ENCODE measurements around the gene USP6.
"Not testable (repeated sequence)": the region's sequence is repeated elsewhere in the genome, so short reads cannot be mapped to it uniquely, and the experiment has no call there.

Gene USP6

DNA sequence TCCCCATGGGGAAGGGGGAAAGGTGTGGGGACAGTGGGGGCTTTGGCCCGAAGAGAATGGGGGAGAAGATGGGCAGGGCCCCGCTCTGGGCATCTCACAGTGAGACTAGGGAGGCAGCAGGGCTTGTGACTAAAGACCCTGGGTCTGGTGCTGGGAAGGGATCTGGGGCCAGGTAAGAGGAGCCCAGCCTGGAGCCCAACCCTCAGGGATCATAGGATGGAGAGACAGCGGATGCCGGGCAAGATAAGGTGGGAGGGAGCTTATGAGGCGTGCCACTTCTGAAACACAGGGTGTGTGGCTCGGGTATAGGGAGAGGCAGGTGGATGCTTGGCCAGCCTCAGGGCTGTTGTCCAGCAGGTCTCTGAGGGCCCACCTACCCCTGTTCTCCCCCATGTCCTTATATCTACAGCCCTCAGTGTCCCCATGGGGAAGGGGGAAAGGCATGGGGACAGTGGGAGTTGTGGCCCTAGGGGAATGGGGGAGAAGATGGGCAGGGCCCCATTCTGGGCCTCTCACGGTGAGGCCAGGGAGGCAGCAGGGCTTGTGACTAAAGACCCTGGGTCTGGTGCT lies 15.4 kb downstream of the USP6 start:
- no peak for DNase-seq (ENCODE audit: low read depth)
- no peak overlapping the region for H3K4me3 ChIP-seq (ENCODE audit: low read length)
- TF ChIP-seq, protein P1, sequence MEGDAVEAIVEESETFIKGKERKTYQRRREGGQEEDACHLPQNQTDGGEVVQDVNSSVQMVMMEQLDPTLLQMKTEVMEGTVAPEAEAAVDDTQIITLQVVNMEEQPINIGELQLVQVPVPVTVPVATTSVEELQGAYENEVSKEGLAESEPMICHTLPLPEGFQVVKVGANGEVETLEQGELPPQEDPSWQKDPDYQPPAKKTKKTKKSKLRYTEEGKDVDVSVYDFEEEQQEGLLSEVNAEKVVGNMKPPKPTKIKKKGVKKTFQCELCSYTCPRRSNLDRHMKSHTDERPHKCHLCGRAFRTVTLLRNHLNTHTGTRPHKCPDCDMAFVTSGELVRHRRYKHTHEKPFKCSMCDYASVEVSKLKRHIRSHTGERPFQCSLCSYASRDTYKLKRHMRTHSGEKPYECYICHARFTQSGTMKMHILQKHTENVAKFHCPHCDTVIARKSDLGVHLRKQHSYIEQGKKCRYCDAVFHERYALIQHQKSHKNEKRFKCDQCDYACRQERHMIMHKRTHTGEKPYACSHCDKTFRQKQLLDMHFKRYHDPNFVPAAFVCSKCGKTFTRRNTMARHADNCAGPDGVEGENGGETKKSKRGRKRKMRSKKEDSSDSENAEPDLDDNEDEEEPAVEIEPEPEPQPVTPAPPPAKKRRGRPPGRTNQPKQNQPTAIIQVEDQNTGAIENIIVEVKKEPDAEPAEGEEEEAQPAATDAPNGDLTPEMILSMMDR (IDR thresholded peaks at IDR 0.05; ENCODE audit: insufficient read depth, low read depth, low read length, missing control alignments), result no peak

DNA sequence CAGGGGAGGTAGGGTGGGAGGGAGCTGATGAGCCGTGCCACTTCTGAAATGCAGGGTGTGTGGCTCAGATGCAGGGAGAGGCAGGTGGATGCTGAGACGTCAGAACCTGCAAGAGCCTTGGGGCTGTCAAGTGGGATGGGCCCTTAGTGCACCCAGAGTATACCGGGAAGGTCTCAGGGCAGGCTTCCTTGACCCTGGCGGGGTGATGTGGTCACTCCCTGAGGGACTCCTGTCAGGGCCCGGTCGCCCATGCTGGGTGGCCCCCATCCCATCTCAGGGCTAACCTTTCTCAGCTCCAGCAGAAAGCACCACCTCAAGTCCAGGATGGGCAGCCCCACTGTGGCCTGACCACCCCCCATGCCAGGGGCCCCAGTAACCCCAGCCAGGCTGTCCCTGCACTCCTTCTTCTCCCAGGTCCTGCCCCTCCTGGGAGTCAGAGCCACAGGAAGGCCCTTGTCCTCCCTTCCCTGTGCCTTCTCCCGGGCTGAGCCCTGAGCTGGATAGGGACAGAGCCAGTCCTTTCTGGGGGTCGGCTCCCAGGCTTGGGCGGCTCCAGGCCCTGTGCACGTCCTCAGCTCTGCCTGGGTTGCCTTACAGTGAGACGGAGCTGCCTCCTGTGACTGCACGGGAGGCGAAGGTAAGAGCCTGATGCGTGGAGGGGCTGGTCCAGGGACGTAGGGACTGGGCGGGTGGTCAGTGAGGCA lies 16.1 kb downstream of the USP6 start:
- not testable (repeated sequence) for DNase-seq (ENCODE audit: low read depth); H3K4me3 ChIP-seq (ENCODE audit: low read length)

GRCh38 chr17:5132503-5133225 lies 16.8 kb downstream of the USP6 start:
- not testable (repeated sequence) for DNase-seq (ENCODE audit: low read depth); H3K4me3 ChIP-seq (ENCODE audit: low read length)

DNA sequence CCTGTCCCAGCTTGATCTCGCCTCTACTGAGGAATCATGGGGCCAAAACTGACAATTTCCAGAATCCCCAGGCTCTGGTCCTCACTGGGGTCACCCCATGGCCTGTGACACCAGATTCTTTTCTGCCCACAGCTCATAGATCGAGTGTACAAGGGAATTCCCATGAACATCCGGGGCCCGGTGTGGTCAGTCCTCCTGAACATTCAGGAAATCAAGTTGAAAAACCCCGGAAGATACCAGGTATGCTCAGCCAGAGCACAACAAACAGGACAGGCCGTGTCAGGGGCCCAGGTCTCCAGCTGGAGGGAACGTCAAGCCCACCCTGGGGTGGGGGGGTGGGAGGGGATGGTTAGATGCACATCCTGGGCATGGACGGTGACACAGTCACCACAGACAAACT lies 17.5 kb downstream of the USP6 start:
- TF ChIP-seq, protein P1 (IDR thresholded peaks at IDR 0.05; ENCODE audit: insufficient read depth, low read depth, low read length, missing control alignments), result no peak
- no peak overlapping the region for H3K4me3 ChIP-seq (ENCODE audit: low read length)
- no peak for DNase-seq (ENCODE audit: low read depth)

- H3K4me3 ChIP-seq (ENCODE audit: low read length); DNase-seq (ENCODE audit: low read depth): not testable (repeated sequence)
Observed at GRCh38 chr17:5133961-5134360, 18.1 kb downstream of the USP6 start.

GRCh38 chr17:5134571-5134970 lies 18.7 kb downstream of the USP6 start:
- DNase-seq (ENCODE audit: low read depth), result not testable (repeated sequence)

DNA sequence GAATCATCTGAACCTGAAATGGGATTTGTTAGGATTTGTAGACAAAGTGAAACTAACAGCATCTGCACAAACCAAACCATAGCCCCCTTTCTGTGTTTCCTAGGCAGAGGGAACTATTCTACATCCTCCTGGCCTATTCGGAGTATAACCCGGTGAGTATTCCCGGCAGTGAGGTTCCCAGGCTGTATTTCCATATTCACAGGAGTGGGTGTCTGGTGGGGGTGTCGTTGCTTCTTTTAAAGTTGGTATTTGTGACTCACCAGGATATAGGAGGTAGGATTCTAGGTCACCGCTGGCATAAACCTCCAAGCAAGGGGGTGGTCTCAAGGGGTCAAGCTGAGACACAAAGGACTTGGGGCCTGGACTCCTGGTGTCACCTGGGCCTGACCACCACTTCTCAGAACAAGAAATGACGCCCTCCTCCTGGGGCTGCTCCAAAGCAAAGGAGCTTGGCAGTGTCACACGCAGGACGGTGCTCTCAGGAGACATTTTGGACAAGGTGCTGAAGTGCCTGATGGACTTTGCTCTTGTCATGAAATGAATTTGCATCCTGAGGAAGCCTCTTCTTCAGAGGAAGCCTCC lies 19.4 kb downstream of the USP6 start:
- DNase-seq (ENCODE audit: low read depth); H3K4me3 ChIP-seq (ENCODE audit: low read length): not testable (repeated sequence)

More at GRCh38 chr17:5134571-5134970, 18.7 kb downstream of the USP6 start:
- not testable (repeated sequence) for H3K4me3 ChIP-seq (ENCODE audit: low read length)

DNA sequence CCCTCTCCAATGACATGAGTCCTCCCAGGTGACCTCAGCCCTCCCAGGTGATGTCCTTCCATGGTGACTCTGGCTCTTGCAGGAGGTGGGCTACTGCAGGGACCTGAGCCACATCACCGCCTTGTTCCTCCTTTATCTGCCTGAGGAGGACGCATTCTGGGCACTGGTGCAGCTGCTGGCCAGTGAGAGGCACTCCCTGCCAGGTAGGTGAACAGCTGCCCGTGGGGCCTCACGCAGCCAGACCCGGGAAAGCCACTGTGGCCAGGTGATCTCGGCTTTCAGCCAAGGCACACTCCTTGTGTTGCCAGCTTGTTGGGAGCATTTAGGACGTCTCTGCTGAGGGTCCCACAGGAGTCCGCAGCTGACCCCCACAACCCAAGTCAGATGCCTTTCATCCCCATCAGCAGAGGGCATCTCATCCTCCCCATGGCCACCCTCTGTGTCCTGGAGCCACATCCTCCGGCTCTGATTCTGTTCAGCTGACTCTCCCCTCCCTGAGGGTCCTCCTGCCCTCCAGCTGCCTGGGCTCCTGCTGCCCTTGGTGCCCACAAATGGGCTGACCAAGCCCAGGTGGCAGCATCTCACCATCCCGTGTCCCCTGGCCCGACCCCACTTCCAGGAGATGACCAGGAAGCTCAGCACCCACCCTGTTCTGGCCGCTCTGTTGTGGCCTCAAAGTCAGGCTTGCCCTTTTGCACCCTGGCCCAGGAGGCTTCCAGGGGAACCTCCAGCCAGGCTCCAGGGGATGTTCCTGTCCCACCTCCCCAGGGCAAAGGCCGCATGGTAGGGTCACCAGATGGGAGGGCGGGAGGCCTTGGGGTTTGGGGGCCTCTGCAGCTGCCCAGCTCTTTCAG lies 20.1 kb downstream of the USP6 start:
- no peak for DNase-seq (ENCODE audit: low read depth)
- H3K4me3 ChIP-seq (ENCODE audit: low read length), result no peak overlapping the region
- TF ChIP-seq, protein P1 (IDR thresholded peaks at IDR 0.05; ENCODE audit: insufficient read depth, low read depth, low read length, missing control alignments), result no peak

GRCh38 chr17:5136580-5137412 lies 21.0 kb downstream of the USP6 start:
- not testable (repeated sequence) for DNase-seq (ENCODE audit: low read depth); H3K4me3 ChIP-seq (ENCODE audit: low read length)

- DNase-seq (ENCODE audit: low read depth); H3K4me3 ChIP-seq (ENCODE audit: low read length): not testable (repeated sequence)
Observed at GRCh38 chr17:5137511-5138197, 21.8 kb downstream of the USP6 start.

DNA sequence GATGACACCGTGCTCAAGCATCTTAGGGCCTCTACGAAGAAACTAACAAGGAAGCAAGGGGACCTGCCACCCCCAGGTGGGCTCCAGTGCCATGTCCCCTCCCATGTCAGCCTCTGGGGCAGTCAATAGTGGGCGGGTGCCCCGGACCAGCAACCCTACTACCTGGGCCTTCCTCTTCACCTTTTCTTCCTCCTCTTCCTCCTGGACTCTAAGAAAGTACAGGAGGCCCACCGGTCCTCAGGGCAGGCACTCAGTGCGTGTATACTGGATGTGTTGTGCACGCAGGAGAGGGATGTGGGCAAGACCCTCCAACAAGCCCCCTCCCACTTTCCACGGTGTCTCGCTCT lies 22.3 kb downstream of the USP6 start:
- DNase-seq (ENCODE audit: low read depth); H3K4me3 ChIP-seq (ENCODE audit: low read length): not testable (repeated sequence)

Measured in epithelial cell of esophagus (primary cell).